ENCODE measurements around the gene DRC1.

DRC1 gene

DNA sequence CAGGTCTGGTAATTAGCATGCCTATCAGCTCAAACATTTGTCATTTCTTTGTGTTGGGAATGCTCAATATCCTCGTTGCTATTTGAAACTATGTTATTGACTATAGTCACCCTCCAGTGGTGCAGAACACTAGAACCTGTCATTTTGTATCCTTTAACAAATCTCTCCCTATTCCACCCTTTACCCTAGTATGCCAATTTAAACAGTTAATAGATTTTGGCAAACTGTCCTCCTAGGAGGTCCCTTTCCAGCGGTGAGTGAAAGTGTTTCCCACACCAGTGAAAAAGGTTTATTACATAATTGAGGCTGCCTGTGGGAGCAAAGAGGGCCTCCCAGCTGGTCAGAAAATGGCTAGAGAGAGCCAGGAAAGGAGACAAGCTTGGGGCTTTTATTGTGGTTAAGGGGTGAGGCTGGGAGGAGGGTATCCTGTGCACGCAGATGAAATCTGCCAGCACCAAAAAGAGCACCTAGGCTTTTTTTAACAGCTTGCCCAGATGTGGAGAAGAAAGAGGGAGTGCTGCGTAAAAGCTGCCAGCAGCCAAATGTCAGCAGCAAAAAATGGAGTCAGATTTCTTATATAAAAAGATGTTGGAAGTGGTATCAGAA, 1.8 kb upstream of the DRC1 start:
- no peak for DNase-seq (ENCODE audit: low read depth)

DNA sequence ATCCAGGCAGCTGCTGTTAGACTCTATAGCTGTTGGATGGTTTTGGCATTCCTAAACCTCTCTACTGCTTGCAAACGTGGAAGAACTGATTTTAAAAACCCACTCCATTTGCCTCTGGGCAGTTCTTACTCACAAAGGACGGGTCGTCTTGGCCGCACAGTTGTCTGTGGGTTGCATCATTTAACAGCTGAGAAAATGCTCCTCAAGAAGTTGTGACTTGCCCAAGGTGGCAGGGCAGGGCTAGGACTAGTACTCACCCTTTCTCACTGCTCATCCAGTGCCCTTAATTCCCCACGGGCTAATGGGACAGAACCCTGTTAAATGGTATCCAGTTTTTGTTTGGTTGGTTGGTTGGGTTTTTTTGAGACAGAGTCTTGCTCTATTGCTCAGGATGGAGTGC, 997 bp upstream of the DRC1 start:
- no peak for DNase-seq (ENCODE audit: low read depth)

GRCh38 chr2:26407526-26407925, 5.8 kb downstream of the DRC1 start:
- DNase-seq (ENCODE audit: low read depth), result no peak

- no peak for DNase-seq (ENCODE audit: low read depth)
Observed at GRCh38 chr2:26409785-26410184, 8.1 kb downstream of the DRC1 start.

GRCh38 chr2:26410764-26411243, 9.1 kb downstream of the DRC1 start:
- DNase-seq (ENCODE audit: low read depth), result no peak

DNA sequence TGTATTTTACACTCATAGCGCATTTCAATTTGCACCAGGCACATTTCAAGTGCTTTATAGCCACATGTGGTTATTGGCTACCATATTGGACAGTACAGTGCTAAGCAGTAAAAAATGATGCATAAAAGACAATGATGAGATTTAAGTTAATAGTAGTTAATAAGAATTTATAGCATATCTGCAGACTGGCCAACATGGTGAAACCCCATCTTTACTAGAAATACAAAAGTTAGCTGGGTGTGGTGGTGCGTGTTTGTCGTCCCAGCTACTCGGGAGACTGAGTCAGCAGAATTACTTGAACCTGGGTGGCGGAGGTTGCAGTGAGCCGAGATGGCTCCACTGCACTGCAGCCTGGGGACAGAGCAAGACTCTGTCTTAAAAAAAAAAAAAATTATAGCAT, 9.7 kb downstream of the DRC1 start:
- no peak for DNase-seq (ENCODE audit: low read depth)

GRCh38 chr2:26412091-26412673, 10.5 kb downstream of the DRC1 start:
- peak; percentile 57 for DNase-seq (ENCODE audit: low read depth)

GRCh38 chr2:26414311-26414710, 12.6 kb downstream of the DRC1 start:
- DNase-seq (ENCODE audit: low read depth), result no peak

DNA sequence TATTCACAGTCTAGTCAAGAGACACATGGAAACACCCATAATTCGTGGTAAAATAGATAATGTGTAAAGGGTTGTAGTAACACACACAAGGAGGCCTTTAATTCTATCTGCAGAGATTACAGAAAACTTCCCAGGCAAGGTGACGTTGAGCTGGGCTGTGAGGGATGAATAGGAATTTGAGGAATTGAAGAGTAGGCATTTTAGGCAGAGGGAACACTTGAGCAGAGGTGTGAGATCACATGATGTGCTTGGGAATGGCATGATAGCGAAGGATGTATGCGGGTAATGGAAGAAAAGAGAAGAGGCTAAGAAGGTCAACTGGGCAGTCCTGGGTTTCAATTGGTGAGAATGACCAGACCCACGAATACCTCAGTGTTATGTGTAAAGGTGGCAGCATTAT, 20.2 kb downstream of the DRC1 start:
- DNase-seq (ENCODE audit: low read depth), result no peak

GRCh38 chr2:26422947-26423629, 21.4 kb downstream of the DRC1 start:
- no peak for DNase-seq (ENCODE audit: low read depth)

GRCh38 chr2:26423750-26424149, 22.0 kb downstream of the DRC1 start:
- no peak for DNase-seq (ENCODE audit: low read depth)

- no peak for DNase-seq (ENCODE audit: low read depth)
Observed at GRCh38 chr2:26424221-26424620, 22.5 kb downstream of the DRC1 start.

GRCh38 chr2:26428846-26429245, 27.1 kb downstream of the DRC1 start:
- no peak for DNase-seq (ENCODE audit: low read depth)

DNA sequence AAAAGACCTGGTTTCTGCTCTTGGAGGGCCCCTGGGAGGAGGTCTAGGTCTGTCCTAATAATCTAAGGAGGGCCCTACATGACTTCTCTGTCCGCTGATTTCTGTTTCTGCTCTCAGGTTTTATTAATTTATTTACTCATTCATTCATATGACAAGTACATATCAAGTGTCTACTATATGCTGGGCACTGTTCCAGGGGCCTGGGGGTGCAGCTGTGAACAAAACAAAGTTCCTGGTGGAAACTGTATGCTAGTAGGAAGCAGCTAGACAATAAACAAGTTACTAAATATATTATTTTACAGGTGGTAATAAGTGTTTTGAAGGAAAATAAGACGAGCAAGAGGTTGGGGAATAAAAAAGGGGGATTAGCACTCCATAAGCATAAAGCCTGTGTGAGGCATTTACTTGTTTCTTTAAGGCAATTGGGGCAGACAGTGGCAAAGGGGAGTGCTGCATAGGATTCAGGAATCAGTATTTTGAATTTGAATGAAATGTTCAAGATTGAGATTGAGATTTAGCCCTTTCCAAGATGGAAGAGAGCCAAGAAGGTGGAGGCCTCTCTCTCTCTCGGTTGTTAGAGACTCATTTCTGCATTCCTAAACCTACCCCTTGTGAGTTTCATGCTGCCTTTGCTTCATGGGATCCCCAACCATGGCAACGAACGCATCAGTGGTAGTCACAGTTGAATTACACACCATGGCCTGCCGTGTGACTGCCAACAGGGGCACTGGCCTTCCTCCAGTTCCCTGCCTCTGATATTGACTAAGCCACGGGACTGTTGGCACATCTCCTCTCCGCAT, 28.3 kb downstream of the DRC1 start:
- no peak for DNase-seq (ENCODE audit: low read depth)

DNA sequence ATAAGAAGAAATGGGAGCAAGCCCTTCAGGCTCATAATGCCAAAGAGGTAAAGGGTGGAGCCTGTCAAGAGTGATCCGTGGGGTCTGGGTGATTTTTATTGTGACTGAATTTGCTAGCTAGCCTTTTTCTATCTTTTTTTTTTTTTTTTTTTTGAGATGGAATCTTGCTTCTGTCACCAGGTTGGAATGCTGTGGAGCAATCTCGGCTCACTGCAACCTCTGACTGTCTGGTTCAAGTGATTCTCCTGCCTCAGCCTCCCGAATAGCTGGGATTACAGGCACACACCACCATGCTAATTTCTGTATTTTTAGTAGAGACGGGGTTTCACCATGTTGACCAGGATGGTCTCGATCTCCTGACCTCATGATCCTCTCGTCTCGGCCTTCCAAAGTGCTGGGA, 29.1 kb downstream of the DRC1 start:
- DNase-seq (ENCODE audit: low read depth), result no peak

DNA sequence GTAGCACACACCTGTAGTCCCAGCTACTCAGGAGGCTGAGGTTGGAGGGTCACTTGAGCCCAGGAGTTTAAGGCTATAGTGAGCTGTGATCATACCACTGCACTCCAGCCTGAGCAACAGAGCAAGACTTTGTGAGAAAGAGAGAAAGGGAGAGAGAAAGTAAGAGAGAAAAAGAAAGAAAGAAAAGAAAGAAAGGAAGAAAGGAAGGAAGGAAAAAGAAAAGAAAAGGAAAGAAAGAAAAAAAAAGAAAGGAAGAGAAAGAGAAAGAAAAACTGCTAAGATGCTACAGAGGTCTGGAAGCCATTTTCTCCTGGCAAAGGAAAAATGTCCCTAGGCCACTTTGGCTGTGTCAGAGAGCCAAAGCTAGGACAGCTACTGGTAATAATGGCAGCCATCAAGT, 30.6 kb downstream of the DRC1 start:
- no peak for DNase-seq (ENCODE audit: low read depth)

DNA sequence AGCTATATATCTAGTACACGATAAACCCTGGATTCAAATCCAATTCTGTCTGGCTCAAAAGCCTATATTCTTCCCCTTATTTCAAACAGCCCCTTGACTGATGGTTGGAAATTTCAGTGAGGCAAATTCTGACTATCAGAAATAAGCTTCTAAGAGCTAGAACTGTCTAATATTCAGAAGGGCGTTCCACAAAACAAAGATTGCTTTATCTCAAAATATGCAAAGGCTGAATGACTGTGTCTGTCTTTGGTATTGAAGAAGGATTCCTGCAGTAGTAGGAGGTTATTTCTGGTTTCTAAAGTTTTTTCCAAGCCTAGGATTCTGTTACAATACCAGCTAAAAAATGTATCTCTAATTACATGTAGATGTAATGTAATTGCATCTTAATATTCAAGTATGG, 31.1 kb downstream of the DRC1 start:
- DNase-seq (ENCODE audit: low read depth), result no peak

DNA sequence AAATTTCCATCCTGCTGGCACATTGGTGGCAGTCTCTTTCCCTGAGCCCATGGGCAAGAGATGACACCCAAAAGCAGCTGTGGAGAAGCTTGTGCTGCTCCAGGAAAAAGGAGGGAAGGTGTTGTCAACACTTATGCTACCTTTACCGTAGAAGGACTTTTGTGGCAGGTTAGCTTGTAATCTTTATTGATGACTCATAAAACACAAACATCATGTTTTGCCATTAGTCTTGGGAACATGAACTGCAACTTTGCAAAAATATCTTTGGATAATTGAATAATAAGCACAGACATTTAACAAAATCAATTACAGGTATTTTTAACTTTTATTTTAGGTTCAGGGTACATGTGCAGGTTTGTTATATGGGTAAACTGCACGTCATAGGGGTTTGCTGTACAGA, 33.4 kb downstream of the DRC1 start:
- DNase-seq (ENCODE audit: low read depth), result no peak

GRCh38 chr2:26438526-26438925, 36.8 kb downstream of the DRC1 start:
- no peak for DNase-seq (ENCODE audit: low read depth)

- DNase-seq (ENCODE audit: low read depth), result no peak
Observed at GRCh38 chr2:26438926-26439325, 37.2 kb downstream of the DRC1 start.

DNA sequence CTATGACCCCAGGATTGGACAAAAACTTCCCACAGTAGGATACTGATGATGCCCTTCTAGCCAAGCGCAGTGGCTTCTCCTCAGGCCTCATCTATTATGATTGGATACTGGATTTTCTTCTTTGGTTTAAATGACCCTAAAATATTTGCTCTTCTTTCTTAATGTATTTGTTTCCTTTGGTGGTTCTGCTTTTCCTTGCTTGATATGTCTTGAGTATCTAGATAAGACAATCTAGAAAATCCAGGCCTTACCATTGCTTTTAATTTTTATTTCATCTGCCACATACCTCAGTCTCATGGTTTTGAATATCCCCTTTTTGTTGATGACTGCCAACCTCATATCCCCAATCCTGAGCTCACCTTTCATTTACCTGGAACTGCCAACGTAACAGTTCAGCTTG, 40.6 kb downstream of the DRC1 start:
- DNase-seq (ENCODE audit: low read depth), result no peak

GRCh38 chr2:26442707-26443106, 41.0 kb downstream of the DRC1 start:
- no peak for DNase-seq (ENCODE audit: low read depth)

GRCh38 chr2:26444236-26444635, 42.5 kb downstream of the DRC1 start:
- DNase-seq (ENCODE audit: low read depth), result no peak

Measured in CMK (cell line).